ENCODE results near the gene C2CD4B.
A peak's percentile ranks its signal among the peaks of the same experiment; 100 is the strongest.

The C2CD4B gene

GRCh38 chr15:62165104-62165792, at the start of gene C2CD4B:
C2CD4B (minus strand) TSS chr15:62165285; CDS start chr15:62164984, 301 bp downstream.
- DNase-seq (ENCODE audit: low spot score): peak; percentile 73

GRCh38 chr15:62212741-62213140, 47.7 kb upstream of the C2CD4B start:
- DNase-seq (ENCODE audit: low spot score): no peak

GRCh38 chr15:62211348-62211747, 46.3 kb upstream of the C2CD4B start:
- DNase-seq (ENCODE audit: low spot score): no peak

- no peak for DNase-seq (ENCODE audit: low spot score)
Measured at GRCh38 chr15:62209821-62210220, 44.7 kb upstream of the C2CD4B start.

- DNase-seq (ENCODE audit: low spot score): no peak
Measured at GRCh38 chr15:62209322-62209721, 44.2 kb upstream of the C2CD4B start.

- DNase-seq (ENCODE audit: low spot score): no peak
Measured at GRCh38 chr15:62208884-62209283, 43.8 kb upstream of the C2CD4B start.

GRCh38 chr15:62208367-62208766, 43.3 kb upstream of the C2CD4B start:
- no peak for DNase-seq (ENCODE audit: low spot score)

GRCh38 chr15:62190675-62191074, 25.6 kb upstream of the C2CD4B start:
- no peak for DNase-seq (ENCODE audit: low spot score)

GRCh38 chr15:62190274-62190673, 25.2 kb upstream of the C2CD4B start:
- no peak for DNase-seq (ENCODE audit: low spot score)

GRCh38 chr15:62188744-62189143, 23.7 kb upstream of the C2CD4B start:
- no peak for DNase-seq (ENCODE audit: low spot score)

GRCh38 chr15:62187910-62188309, 22.8 kb upstream of the C2CD4B start:
- DNase-seq (ENCODE audit: low spot score): no peak

- DNase-seq (ENCODE audit: low spot score): no peak
Measured at GRCh38 chr15:62187425-62187824, 22.3 kb upstream of the C2CD4B start.

- DNase-seq (ENCODE audit: low spot score): no peak
Measured at GRCh38 chr15:62186578-62186977, 21.5 kb upstream of the C2CD4B start.

GRCh38 chr15:62183130-62183529, 18.0 kb upstream of the C2CD4B start:
- no peak for DNase-seq (ENCODE audit: low spot score)

- DNase-seq (ENCODE audit: low spot score): no peak
Measured at GRCh38 chr15:62173215-62173614, 8.1 kb upstream of the C2CD4B start.

GRCh38 chr15:62171882-62172281, 6.8 kb upstream of the C2CD4B start:
- DNase-seq (ENCODE audit: low spot score): no peak

GRCh38 chr15:62165793-62166375, 799 bp upstream of the C2CD4B start:
- DNase-seq (ENCODE audit: low spot score): no peak

- peak; percentile 72 for DNase-seq (ENCODE audit: low spot score)
Measured at GRCh38 chr15:62164396-62165103, 535 bp downstream of the C2CD4B start.

- peak; percentile 60 for DNase-seq (ENCODE audit: low spot score)
Measured at GRCh38 chr15:62164014-62164395, 1.1 kb downstream of the C2CD4B start.

GRCh38 chr15:62163397-62164013, 1.6 kb downstream of the C2CD4B start:
- DNase-seq (ENCODE audit: low spot score): no peak

GRCh38 chr15:62153228-62153627, 11.9 kb downstream of the C2CD4B start:
- no peak for DNase-seq (ENCODE audit: low spot score)

- DNase-seq (ENCODE audit: low spot score): no peak
Measured at GRCh38 chr15:62150445-62150844, 14.6 kb downstream of the C2CD4B start.

GRCh38 chr15:62149729-62150128, 15.4 kb downstream of the C2CD4B start:
- no peak for DNase-seq (ENCODE audit: low spot score)
